Measurements from ENCODE around the gene MYO7B. TPM values are rescaled to one million over a fixed set of nuclear protein-coding genes. Genes with fewer than 3 reads are reported as not detected.

MYO7B gene
- total RNA-seq: under 1 TPM; 0.14 to 0.78 TPM

- DNase-seq (ENCODE audit: low spot score) (no peak), ATAC-seq (ENCODE audit: insufficient number of reproducible peaks, low FRiP score, low read depth) (no peak)
- Histone ChIP-seq H3K4me3 (no peak within 1 kb of the TSS), H3K27me3 (replicated peaks; ENCODE audit: insufficient read depth) (no peaks in the 10 kb centered on the region), H3K4me1 (ENCODE audit: control insufficient read depth in 1 of 2, low read depth in 2 of 2) (no peaks in the 10 kb centered on the region), H3K27ac (no peak within 1 kb of the TSS), H3K36me3 (no peaks in the 10 kb centered on the region), H3K9me3 (no peaks in the 10 kb centered on the region)
- no peak for TF ChIP-seq CTCF (IDR thresholded peaks at IDR 0.05)
These were observed at the start of gene MYO7B for GRCh38 chr2:127535422-127535901. Gene MYO7B (plus strand): TSS chr2:127535683. CDS start chr2:127559723, 24,040 bp downstream.

- no peaks in the 10 kb centered on the region for H3K27me3 ChIP-seq (replicated peaks; ENCODE audit: insufficient read depth)
- H3K27ac ChIP-seq: no peak overlapping the region
- no peaks in the 10 kb centered on the region for H3K4me1 ChIP-seq (ENCODE audit: control insufficient read depth in 1 of 2, low read depth in 2 of 2)
- no peak for TF ChIP-seq CTCF (IDR thresholded peaks at IDR 0.05)
- peaks cover 53% of the 10 kb centered on the region for H3K36me3 ChIP-seq
- H3K4me3 ChIP-seq: no peak overlapping the region
- no peaks in the 10 kb centered on the region for H3K9me3 ChIP-seq
- no peak for ATAC-seq (ENCODE audit: insufficient number of reproducible peaks, low FRiP score, low read depth)
- DNase-seq (ENCODE audit: low spot score): no peak
These were observed 49.8 kb upstream of the MYO7B start for GRCh38 chr2:127485694-127486071.

- no peak for ATAC-seq (ENCODE audit: insufficient number of reproducible peaks, low FRiP score, low read depth)
- no peaks in the 10 kb centered on the region for H3K27me3 ChIP-seq (replicated peaks; ENCODE audit: insufficient read depth)
- H3K27ac ChIP-seq: no peak overlapping the region
- peaks cover 57% of the 10 kb centered on the region for H3K36me3 ChIP-seq
- no peak for DNase-seq (ENCODE audit: low spot score)
- H3K9me3 ChIP-seq: no peaks in the 10 kb centered on the region
- no peak overlapping the region for H3K4me3 ChIP-seq
- no peak for TF ChIP-seq CTCF (IDR thresholded peaks at IDR 0.05)
- H3K4me1 ChIP-seq (ENCODE audit: control insufficient read depth in 1 of 2, low read depth in 2 of 2): no peaks in the 10 kb centered on the region
These were observed 49.0 kb upstream of the MYO7B start for GRCh38 chr2:127486247-127487058.

GRCh38 chr2:127490283-127490682 is 45.2 kb upstream of the MYO7B start:
- H3K4me1 ChIP-seq (ENCODE audit: control insufficient read depth in 1 of 2, low read depth in 2 of 2): no peaks in the 10 kb centered on the region
- DNase-seq (ENCODE audit: low spot score): no peak
- peaks cover 48% of the 10 kb centered on the region for H3K36me3 ChIP-seq

More at GRCh38 chr2:127490283-127490682, 45.2 kb upstream of the MYO7B start:
- no peaks in the 10 kb centered on the region for H3K9me3 ChIP-seq
- H3K27ac ChIP-seq: no peak overlapping the region
- no peak for ATAC-seq (ENCODE audit: insufficient number of reproducible peaks, low FRiP score, low read depth)
- no peak for TF ChIP-seq CTCF (IDR thresholded peaks at IDR 0.05)
- no peaks in the 10 kb centered on the region for H3K27me3 ChIP-seq (replicated peaks; ENCODE audit: insufficient read depth)
- H3K4me3 ChIP-seq: no peak overlapping the region

Data from thoracic aorta (tissue), 2 donors.